Measurements from ENCODE around the gene MAP3K20. TPM values are rescaled to one million over a fixed set of nuclear protein-coding genes. Genes with fewer than 3 reads are reported as not detected.
"Not testable (repeated sequence)": the region's sequence is repeated elsewhere in the genome, so short reads cannot be mapped to it uniquely, and the experiment has no call there.

The MAP3K20 gene
- polyA plus RNA-seq, 3 donors, result 26.4 to 28.7 (median 27.3) TPM

GRCh38 chr2:173075056-173075780 is 428 bp upstream of the MAP3K20 start:
- peak in 4 of 11 donors; percentile 3 to 26 (median 18) for DNase-seq (ENCODE audit: extremely low read depth in 1 of 11, low read depth in 9 of 11, low spot score in 4 of 11)

- peak in 10 of 11 donors; percentile 20 to 61 (median 40) for DNase-seq (ENCODE audit: extremely low read depth in 1 of 11, low read depth in 9 of 11, low spot score in 4 of 11)
Observed at GRCh38 chr2:173076581-173077345, 1.1 kb downstream of the MAP3K20 start.

GRCh38 chr2:173077506-173078177 is 2.0 kb downstream of the MAP3K20 start:
- DNase-seq (ENCODE audit: extremely low read depth in 1 of 11, low read depth in 9 of 11, low spot score in 4 of 11), result no peak

GRCh38 chr2:173079141-173079540 is 3.5 kb downstream of the MAP3K20 start:
- no peak for DNase-seq (ENCODE audit: extremely low read depth in 1 of 11, low read depth in 9 of 11, low spot score in 4 of 11)

- no peak for DNase-seq (ENCODE audit: extremely low read depth in 1 of 11, low read depth in 9 of 11, low spot score in 4 of 11)
Observed at GRCh38 chr2:173079973-173080860, 4.6 kb downstream of the MAP3K20 start.

GRCh38 chr2:173086518-173087213 is 11.0 kb downstream of the MAP3K20 start:
- DNase-seq (ENCODE audit: extremely low read depth in 1 of 11, low read depth in 9 of 11, low spot score in 4 of 11), result no peak

- no peak for DNase-seq (ENCODE audit: extremely low read depth in 1 of 11, low read depth in 9 of 11, low spot score in 4 of 11)
Observed at GRCh38 chr2:173087214-173087581, 11.6 kb downstream of the MAP3K20 start.

- DNase-seq (ENCODE audit: extremely low read depth in 1 of 11, low read depth in 9 of 11, low spot score in 4 of 11), result no peak
Observed at GRCh38 chr2:173087793-173088496, 12.3 kb downstream of the MAP3K20 start.

- no peak for DNase-seq (ENCODE audit: extremely low read depth in 1 of 11, low read depth in 9 of 11, low spot score in 4 of 11)
Observed at GRCh38 chr2:173090276-173090877, 14.7 kb downstream of the MAP3K20 start.

GRCh38 chr2:173090973-173091660 is 15.5 kb downstream of the MAP3K20 start:
- no peak for DNase-seq (ENCODE audit: extremely low read depth in 1 of 11, low read depth in 9 of 11, low spot score in 4 of 11)

- no peak for DNase-seq (ENCODE audit: extremely low read depth in 1 of 11, low read depth in 9 of 11, low spot score in 4 of 11)
Observed at GRCh38 chr2:173091910-173092309, 16.3 kb downstream of the MAP3K20 start.

- DNase-seq (ENCODE audit: extremely low read depth in 1 of 11, low read depth in 9 of 11, low spot score in 4 of 11), result no peak
Observed at GRCh38 chr2:173092844-173093402, 17.3 kb downstream of the MAP3K20 start.

- not testable (repeated sequence) for DNase-seq (ENCODE audit: extremely low read depth in 1 of 11, low read depth in 9 of 11, low spot score in 4 of 11)
Observed at GRCh38 chr2:173093617-173094016, 18.0 kb downstream of the MAP3K20 start.

GRCh38 chr2:173094731-173095130 is 19.1 kb downstream of the MAP3K20 start:
- DNase-seq (ENCODE audit: extremely low read depth in 1 of 11, low read depth in 9 of 11, low spot score in 4 of 11), result no peak

GRCh38 chr2:173095356-173095755 is 19.7 kb downstream of the MAP3K20 start:
- DNase-seq (ENCODE audit: extremely low read depth in 1 of 11, low read depth in 9 of 11, low spot score in 4 of 11), result no peak

GRCh38 chr2:173099271-173099670 is 23.6 kb downstream of the MAP3K20 start:
- no peak for DNase-seq (ENCODE audit: extremely low read depth in 1 of 11, low read depth in 9 of 11, low spot score in 4 of 11)

- no peak for DNase-seq (ENCODE audit: extremely low read depth in 1 of 11, low read depth in 9 of 11, low spot score in 4 of 11)
Observed at GRCh38 chr2:173099804-173100203, 24.2 kb downstream of the MAP3K20 start.

Data from renal cortex interstitium (tissue), 11 donors.